NK-92 treated with Interleukin-12 subunit alpha and Interleukin-12 subunit beta, amount 100 ng/mL, for 24 hours (cell line): ENCODE results near the gene BRAT1.
"Not testable (repeated sequence)": the region's sequence is repeated elsewhere in the genome, so short reads cannot be mapped to it uniquely, and the experiment has no call there.

Source experiments
- DNase-seq: peaks from one replicate; lab custom pipeline; 2025; lab: John Stamatoyannopoulos, UW

BRAT1 gene

GRCh38 chr7:2535872-2536627, 19.3 kb downstream of the BRAT1 start:
- DNase-seq = not testable (repeated sequence)

GRCh38 chr7:2534214-2534613, 21.1 kb downstream of the BRAT1 start:
- not testable (repeated sequence) for DNase-seq

- not testable (repeated sequence) for DNase-seq
These were observed 21.8 kb downstream of the BRAT1 start for GRCh38 chr7:2533566-2533965.

- not testable (repeated sequence) for DNase-seq
These were observed 22.5 kb downstream of the BRAT1 start for GRCh38 chr7:2532816-2533215.

GRCh38 chr7:2532199-2532772, 23.0 kb downstream of the BRAT1 start:
- DNase-seq = not testable (repeated sequence)

- not testable (repeated sequence) for DNase-seq
These were observed 23.6 kb downstream of the BRAT1 start for GRCh38 chr7:2531796-2532110.

- DNase-seq = peak; percentile 23
These were observed 24.1 kb downstream of the BRAT1 start for GRCh38 chr7:2530994-2531795.

- DNase-seq = peak; percentile 73
These were observed 25.0 kb downstream of the BRAT1 start for GRCh38 chr7:2530071-2530987.

- DNase-seq = peak; percentile 70
These were observed 25.9 kb downstream of the BRAT1 start for GRCh38 chr7:2529161-2530070.

GRCh38 chr7:2528481-2529095, 26.7 kb downstream of the BRAT1 start:
- DNase-seq = no peak

GRCh38 chr7:2527505-2528467, 27.5 kb downstream of the BRAT1 start:
- no peak for DNase-seq

- no peak for DNase-seq
These were observed 28.4 kb downstream of the BRAT1 start for GRCh38 chr7:2526659-2527504.

GRCh38 chr7:2525658-2526630, 29.4 kb downstream of the BRAT1 start:
- DNase-seq = no peak

- no peak for DNase-seq
These were observed 30.3 kb downstream of the BRAT1 start for GRCh38 chr7:2524808-2525657.

- DNase-seq = no peak
These were observed 31.1 kb downstream of the BRAT1 start for GRCh38 chr7:2523941-2524807.
